GM10248 (cell line): Measurements from ENCODE around the gene DDX60.
A peak's percentile ranks its signal among the peaks of the same experiment; 100 is the strongest.

Source experiments
- CTCF ChIA-PET: fragments of 300-600 bp; sonication (Branson Sonifier 250); formaldehyde crosslinking; extraction: SDS; loops from one replicate; lab custom pipeline; 2021; ENCODE audit warnings: antibody characterized with exemption; lab: Yijun Ruan, JAX
- POLR2A ChIA-PET: fragments of 350-650 bp; sonication (Branson Sonifier 250); formaldehyde crosslinking; extraction: SDS; loops from one replicate; lab custom pipeline; 2020; ENCODE audit warnings: antibody characterized with exemption; lab: Yijun Ruan, JAX
- DNase-seq: peaks from one replicate; pipeline ENCODE4 v3.0.0; 2012; ENCODE audit errors: extremely low spot score
- TF ChIP-seq, protein P1 (sequence below): IDR thresholded peaks from 2 replicates; pipeline ENCODE4 v1.5.1; 2012; ENCODE audit warnings: mild to moderate bottlenecking, low read depth; ENCODE audit errors: extremely low read depth, missing control alignments, control extremely low read depth

DDX60 gene

GRCh38 chr4:168318266-168318895 is at the start of gene DDX60:
DDX60 (minus strand) TSS chr4:168318752; CDS start chr4:168311259, 7,493 bp downstream.
- POLR2A ChIA-PET: no interaction called here
- DNase-seq: peak; percentile 76
- CTCF ChIA-PET: interaction anchor here (1.1 to 1.4 kb wide), 3 partner anchors 29 to 267 kb away, joined by 3 read pairs; no protein-coding TSS in a partner anchor
- TF ChIP-seq, protein P1, sequence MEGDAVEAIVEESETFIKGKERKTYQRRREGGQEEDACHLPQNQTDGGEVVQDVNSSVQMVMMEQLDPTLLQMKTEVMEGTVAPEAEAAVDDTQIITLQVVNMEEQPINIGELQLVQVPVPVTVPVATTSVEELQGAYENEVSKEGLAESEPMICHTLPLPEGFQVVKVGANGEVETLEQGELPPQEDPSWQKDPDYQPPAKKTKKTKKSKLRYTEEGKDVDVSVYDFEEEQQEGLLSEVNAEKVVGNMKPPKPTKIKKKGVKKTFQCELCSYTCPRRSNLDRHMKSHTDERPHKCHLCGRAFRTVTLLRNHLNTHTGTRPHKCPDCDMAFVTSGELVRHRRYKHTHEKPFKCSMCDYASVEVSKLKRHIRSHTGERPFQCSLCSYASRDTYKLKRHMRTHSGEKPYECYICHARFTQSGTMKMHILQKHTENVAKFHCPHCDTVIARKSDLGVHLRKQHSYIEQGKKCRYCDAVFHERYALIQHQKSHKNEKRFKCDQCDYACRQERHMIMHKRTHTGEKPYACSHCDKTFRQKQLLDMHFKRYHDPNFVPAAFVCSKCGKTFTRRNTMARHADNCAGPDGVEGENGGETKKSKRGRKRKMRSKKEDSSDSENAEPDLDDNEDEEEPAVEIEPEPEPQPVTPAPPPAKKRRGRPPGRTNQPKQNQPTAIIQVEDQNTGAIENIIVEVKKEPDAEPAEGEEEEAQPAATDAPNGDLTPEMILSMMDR: no peak

- TF ChIP-seq, protein P1: no peak
- ChIA-PET POLR2A (no interaction called here), CTCF (interaction anchor here (2.0 kb wide), 1 partner anchor 9 kb away, joined by 4 read pairs; no protein-coding TSS in a partner anchor)
- no peak for DNase-seq
Observed at GRCh38 chr4:168367065-168367464, 48.5 kb upstream of the DDX60 start.

- POLR2A ChIA-PET: no interaction called here
Observed at GRCh38 chr4:168362025-168362401, 43.5 kb upstream of the DDX60 start.

DNA sequence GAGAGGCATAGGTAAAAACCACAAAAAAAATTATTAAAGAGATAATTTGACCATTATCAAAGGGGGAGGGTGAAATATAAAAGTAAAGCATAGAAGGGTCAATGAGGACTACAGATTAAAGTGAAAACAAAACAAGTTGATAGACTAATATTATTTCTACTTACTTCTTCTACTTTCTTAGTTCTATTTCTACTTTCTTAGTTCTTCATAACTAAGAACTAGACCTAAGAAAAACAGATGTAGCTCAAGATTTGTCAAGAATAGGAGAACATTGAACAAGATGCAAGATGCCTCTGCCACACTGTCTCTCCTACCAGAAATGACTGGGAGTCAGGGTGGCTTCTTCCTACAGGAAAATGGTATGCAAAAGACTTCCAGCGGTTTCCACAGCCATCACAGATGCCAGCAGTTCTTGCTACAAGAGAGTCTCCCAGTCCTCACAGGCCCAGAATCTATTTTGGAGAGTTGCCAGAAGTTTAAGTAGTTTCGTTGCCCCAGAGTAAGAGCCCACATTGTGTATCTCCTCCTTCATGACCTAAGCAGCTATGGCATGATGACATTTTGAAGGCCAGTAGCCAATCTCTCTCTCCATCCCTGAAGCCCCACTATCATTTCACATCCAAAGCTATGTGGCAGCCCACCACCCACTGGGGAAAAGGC is 42.9 kb upstream of the DDX60 start:
- ChIA-PET CTCF (interaction anchor here (1.6 to 2.3 kb wide), 2 partner anchors 13 to 26 kb away, joined by 4 to 5 read pairs; no protein-coding TSS in a partner anchor), POLR2A (no interaction called here)
- DNase-seq: no peak
- TF ChIP-seq, protein P1: no peak

More at GRCh38 chr4:168362025-168362401, 43.5 kb upstream of the DDX60 start:
- TF ChIP-seq, protein P1: no peak
- CTCF ChIA-PET: interaction anchor here (2.3 kb wide), 1 partner anchor 12 kb away, joined by 5 read pairs; no protein-coding TSS in a partner anchor
- no peak for DNase-seq

- TF ChIP-seq, protein P1: no peak
- ChIA-PET CTCF (interaction anchor here (1.6 kb wide), 1 partner anchor 25 kb away, joined by 4 read pairs; no protein-coding TSS in a partner anchor), POLR2A (no interaction called here)
- no peak for DNase-seq
Observed at GRCh38 chr4:168360271-168360670, 41.7 kb upstream of the DDX60 start.

DNA sequence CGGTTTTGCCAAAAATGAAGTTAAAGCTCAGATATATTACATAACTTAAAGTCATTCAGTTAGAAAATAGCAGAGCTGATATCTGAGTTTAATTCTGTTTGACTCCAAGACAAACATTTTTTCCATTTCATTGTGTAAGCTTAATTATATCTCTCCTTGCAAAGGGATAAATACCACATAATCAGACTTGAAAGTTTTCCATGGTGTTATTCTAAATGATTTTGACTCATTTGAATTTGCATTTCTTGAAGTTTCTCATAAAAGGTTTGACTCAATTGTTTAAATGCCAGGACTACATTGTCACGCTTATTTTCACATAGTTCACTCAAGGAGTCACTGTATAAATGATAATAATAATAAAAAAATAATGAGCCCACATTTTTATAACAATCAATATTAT is 39.4 kb upstream of the DDX60 start:
- POLR2A ChIA-PET: no interaction called here

More for the DNA sequence above, 39.4 kb upstream of the DDX60 start:
- CTCF ChIA-PET: interaction anchor here (1.8 kb wide), 1 partner anchor 16 kb away, joined by 4 read pairs; no protein-coding TSS in a partner anchor
- DNase-seq: no peak
- TF ChIP-seq, protein P1: no peak
